ENCODE data around the gene PLA2R1.

PLA2R1 gene

DNA sequence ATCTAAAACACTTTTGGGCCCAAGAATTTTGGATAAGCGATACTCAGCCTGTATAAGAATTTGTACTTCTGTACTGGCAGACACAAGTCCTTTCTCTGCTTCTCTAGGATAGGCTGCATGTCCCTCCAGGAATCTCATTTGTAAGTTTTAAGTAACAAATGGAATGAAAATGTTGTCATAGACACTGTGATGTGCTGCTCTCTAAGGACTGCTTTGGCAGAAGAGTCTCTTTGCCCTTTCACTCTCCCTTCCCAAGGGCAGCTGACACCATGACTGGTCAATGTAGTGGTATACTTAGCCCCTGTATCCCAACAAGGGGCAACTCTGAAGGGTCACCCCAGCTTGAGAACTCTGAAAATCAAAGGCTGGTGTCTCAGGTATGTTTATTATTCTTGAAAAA is 27.3 kb downstream of the PLA2R1 start:
- Histone ChIP-seq H3K4me2 (ENCODE audit: low read depth, low read length, poor library complexity, severe bottlenecking) (no peak overlapping the region), H3K9me2 (replicated peaks; ENCODE audit: low read depth, low read length) (no peaks in the 10 kb centered on the region), H3K27me3 (ENCODE audit: insufficient read depth, low read length, poor library complexity, severe bottlenecking) (no peaks in the 10 kb centered on the region), H2AFZ (ENCODE audit: low read length) (no peak overlapping the region), H3K9me3 (ENCODE audit: insufficient read depth, low read depth, low read length) (no peaks in the 10 kb centered on the region), H3K4me3 (ENCODE audit: low read length, poor library complexity, severe bottlenecking) (no peak overlapping the region), H3K36me3 (ENCODE audit: insufficient read depth, low read length) (no peaks in the 10 kb centered on the region), H3K9ac (ENCODE audit: low read depth, low read length, poor library complexity, severe bottlenecking) (no peak overlapping the region), H3F3A (ENCODE audit: low read depth) (no peaks in the 10 kb centered on the region), H3K79me2 (ENCODE audit: insufficient read depth, low read length) (no peaks in the 10 kb centered on the region), H4K20me1 (ENCODE audit: insufficient read depth, low read length, poor library complexity, severe bottlenecking) (no peaks in the 10 kb centered on the region), H3K4me1 (ENCODE audit: insufficient read depth, low read length, poor library complexity, severe bottlenecking) (no peaks in the 10 kb centered on the region)
- TF ChIP-seq CTCF (conservative IDR thresholded peaks at IDR 0.05; ENCODE audit: low read length) (no peak), EZH2phosphoT487 (IDR thresholded peaks at IDR 0.05; ENCODE audit: borderline replicate concordance) (no peak)

- H3K9me3 ChIP-seq (ENCODE audit: insufficient read depth, low read depth, low read length) = no peaks in the 10 kb centered on the region
- no peaks in the 10 kb centered on the region for H3F3A ChIP-seq (ENCODE audit: low read depth)
- no peak overlapping the region for H3K9ac ChIP-seq (ENCODE audit: low read depth, low read length, poor library complexity, severe bottlenecking)
- H4K20me1 ChIP-seq (ENCODE audit: insufficient read depth, low read length, poor library complexity, severe bottlenecking) = no peaks in the 10 kb centered on the region
- H3K9me2 ChIP-seq (replicated peaks; ENCODE audit: low read depth, low read length) = no peaks in the 10 kb centered on the region
- H2AFZ ChIP-seq (ENCODE audit: low read length) = no peak overlapping the region
- H3K79me2 ChIP-seq (ENCODE audit: insufficient read depth, low read length) = no peaks in the 10 kb centered on the region
- H3K4me2 ChIP-seq (ENCODE audit: low read depth, low read length, poor library complexity, severe bottlenecking) = no peak overlapping the region
- H3K36me3 ChIP-seq (ENCODE audit: insufficient read depth, low read length) = no peaks in the 10 kb centered on the region
- no peak for TF ChIP-seq CTCF (conservative IDR thresholded peaks at IDR 0.05; ENCODE audit: low read length)
- TF ChIP-seq EZH2phosphoT487 (IDR thresholded peaks at IDR 0.05; ENCODE audit: borderline replicate concordance) = no peak
- no peaks in the 10 kb centered on the region for H3K4me1 ChIP-seq (ENCODE audit: insufficient read depth, low read length, poor library complexity, severe bottlenecking)
- no peaks in the 10 kb centered on the region for H3K27me3 ChIP-seq (ENCODE audit: insufficient read depth, low read length, poor library complexity, severe bottlenecking)
- H3K4me3 ChIP-seq (ENCODE audit: low read length, poor library complexity, severe bottlenecking) = no peak overlapping the region
Measured at GRCh38 chr2:160034396-160034795, 28.0 kb downstream of the PLA2R1 start.

- no peaks in the 10 kb centered on the region for H3K4me1 ChIP-seq (ENCODE audit: insufficient read depth, low read length, poor library complexity, severe bottlenecking)
- H2AFZ ChIP-seq (ENCODE audit: low read length) = no peak overlapping the region
- no peak for TF ChIP-seq EZH2phosphoT487 (IDR thresholded peaks at IDR 0.05; ENCODE audit: borderline replicate concordance)
- TF ChIP-seq CTCF (conservative IDR thresholded peaks at IDR 0.05; ENCODE audit: low read length) = no peak
- no peaks in the 10 kb centered on the region for H4K20me1 ChIP-seq (ENCODE audit: insufficient read depth, low read length, poor library complexity, severe bottlenecking)
- H3K4me2 ChIP-seq (ENCODE audit: low read depth, low read length, poor library complexity, severe bottlenecking) = no peak overlapping the region
- H3K79me2 ChIP-seq (ENCODE audit: insufficient read depth, low read length) = no peaks in the 10 kb centered on the region
- no peaks in the 10 kb centered on the region for H3K27me3 ChIP-seq (ENCODE audit: insufficient read depth, low read length, poor library complexity, severe bottlenecking)
- H3F3A ChIP-seq (ENCODE audit: low read depth) = no peaks in the 10 kb centered on the region
- H3K4me3 ChIP-seq (ENCODE audit: low read length, poor library complexity, severe bottlenecking) = no peak overlapping the region
- H3K36me3 ChIP-seq (ENCODE audit: insufficient read depth, low read length) = no peaks in the 10 kb centered on the region
- H3K9me3 ChIP-seq (ENCODE audit: insufficient read depth, low read depth, low read length) = no peaks in the 10 kb centered on the region
- no peaks in the 10 kb centered on the region for H3K9me2 ChIP-seq (replicated peaks; ENCODE audit: low read depth, low read length)
- H3K9ac ChIP-seq (ENCODE audit: low read depth, low read length, poor library complexity, severe bottlenecking) = no peak overlapping the region
Measured at GRCh38 chr2:160033732-160034392, 28.6 kb downstream of the PLA2R1 start.

All from Loucy (cell line).